Caco-2 (cell line): ENCODE data around the gene ARFGAP1. TPM values are rescaled to one million over a fixed set of nuclear protein-coding genes. Genes with fewer than 3 reads are reported as not detected.
"Not testable (repeated sequence)": the region's sequence is repeated elsewhere in the genome, so short reads cannot be mapped to it uniquely, and the experiment has no call there.

Experiments
- BruUV-seq: library from RNA; stranded (reverse); fragments of 400-500 nt; replicated peaks from 2 replicates; lab custom pipeline; 2021; lab: Mats Ljungman, UMichigan
- CTCF ChIA-PET: fragments of 300-600 bp; sonication (Branson Sonifier 250); formaldehyde crosslinking; loops from one replicate; lab custom pipeline; 2022; ENCODE audit warnings: antibody characterized with exemption; lab: Charles Lee
- POLR2A ChIA-PET: fragments of 300-600 bp; sonication (Branson Sonifier 250); formaldehyde crosslinking; loops from one replicate; lab custom pipeline; 2022; ENCODE audit warnings: antibody characterized with exemption; lab: Charles Lee
- DNase-seq, 2 experiments: peaks; one replicate each; pipeline versions ENCODE4 v3.0.0 to v3.0.0-alpha.2; 2020 to 2022
- H3K27me3 ChIP-seq: replicated peaks from 2 replicates; pipeline ENCODE4 v1.6.0; 2011; ENCODE audit warnings: low read length; ENCODE audit not compliant: control insufficient read depth, insufficient read depth
- H3K36me3 ChIP-seq: 2 replicates; pipeline ENCODE4 v1.5.1; 2011; ENCODE audit warnings: low read length; ENCODE audit not compliant: control insufficient read depth, insufficient read depth
- H3K4me1 ChIP-seq: fragments of 250-450 bp; sonication (Bioruptor Pico); 2 replicates; pipeline ENCODE4 v1.5.1; 2020; ENCODE audit warnings: mild to moderate bottlenecking
- H3K4me3 ChIP-seq: 2 replicates; pipeline ENCODE4 v1.5.1; 2011; ENCODE audit warnings: low read depth, mild to moderate bottlenecking, control low read depth, low read length
- H3K9me3 ChIP-seq: fragments of 250-450 bp; sonication (Bioruptor Pico); 2 replicates; pipeline ENCODE4 v1.5.1; 2020; ENCODE audit warnings: mild to moderate bottlenecking, moderate library complexity
- H3K27ac Mint-ChIP-seq: one replicate; pipeline ENCODE4 v1.8.0; 2022; ENCODE audit warnings: mixed read lengths; ENCODE audit not compliant: unreplicated experiment
- H3K27me3 Mint-ChIP-seq: one replicate; pipeline ENCODE4 v1.8.0; 2022; ENCODE audit warnings: mixed read lengths; ENCODE audit not compliant: insufficient read depth, unreplicated experiment
- H3K36me3 Mint-ChIP-seq: one replicate; pipeline ENCODE4 v1.8.0; 2022; ENCODE audit warnings: mild to moderate bottlenecking, mixed read lengths; ENCODE audit not compliant: insufficient read depth, unreplicated experiment
- H3K4me1 Mint-ChIP-seq: one replicate; pipeline ENCODE4 v1.8.0; 2022; ENCODE audit warnings: low read depth, mixed read lengths; ENCODE audit not compliant: unreplicated experiment
- H3K4me3 Mint-ChIP-seq: one replicate; pipeline ENCODE4 v1.8.0; 2022; ENCODE audit warnings: mild to moderate bottlenecking, moderate library complexity, mixed read lengths; ENCODE audit not compliant: unreplicated experiment
- H3K9me3 Mint-ChIP-seq: one replicate; pipeline ENCODE4 v1.8.0; 2022; ENCODE audit warnings: mixed read lengths; ENCODE audit not compliant: unreplicated experiment
- intact Hi-C: fragments of 100-400 bp; cut with micrococcal nuclease; formaldehyde crosslinking; loops from one replicate; pipeline ENCODE4 v1.10.0; 2022; ENCODE audit not compliant: unreplicated experiment
- total RNA-seq: library from RNA; stranded (reverse); gene quantifications from 2 replicates; pipeline ENCODE4 v1.2.3, GENCODE V29; 2022
- TF ChIP-seq, protein P1 (sequence below), 2 experiments: fragments of 200-600 bp in 1 of 2; IDR thresholded peaks; 1 replicate in 1 of 2; 2 replicates in 1 of 2; pipeline versions ENCODE4 v1.5.1 to v1.8.0; 2011 to 2022; ENCODE audit warnings: antibody characterized with exemption in 1 of 2, control low read depth in 1 of 2, inconsistent platforms in 1 of 2, low read depth in 1 of 2, low read length in 1 of 2, mild to moderate bottlenecking in 1 of 2, moderate library complexity in 1 of 2; ENCODE audit not compliant: insufficient read depth in 1 of 2, severe bottlenecking in 1 of 2, unreplicated experiment in 1 of 2

Gene ARFGAP1
- total RNA-seq, 1 experiment from 2014 or later = 275 TPM

- Mint-ChIP-seq H3K4me3 (no peak overlapping the region), H3K4me1 (no peaks in the 10 kb centered on the region), H3K27me3 (peaks cover 34% of the 10 kb centered on the region), H3K9me3 (peaks cover 14% of the 10 kb centered on the region), H3K36me3 (no peaks in the 10 kb centered on the region), H3K27ac (no peak overlapping the region)
- Histone ChIP-seq H3K36me3 (no peaks in the 10 kb centered on the region), H3K9me3 (peaks cover 24% of the 10 kb centered on the region), H3K4me1 (no peaks in the 10 kb centered on the region), H3K27me3 (no peaks in the 10 kb centered on the region; the same call in 1 of the 2 replicates), H3K4me3 (no peak overlapping the region)
- DNase-seq = no peak
- intact Hi-C loops = loop anchor here (10.0 kb wide), 1 partner anchor 182 kb away; no protein-coding TSS in a partner anchor
- POLR2A ChIA-PET = no interaction called here
- TF ChIP-seq, protein P1, sequence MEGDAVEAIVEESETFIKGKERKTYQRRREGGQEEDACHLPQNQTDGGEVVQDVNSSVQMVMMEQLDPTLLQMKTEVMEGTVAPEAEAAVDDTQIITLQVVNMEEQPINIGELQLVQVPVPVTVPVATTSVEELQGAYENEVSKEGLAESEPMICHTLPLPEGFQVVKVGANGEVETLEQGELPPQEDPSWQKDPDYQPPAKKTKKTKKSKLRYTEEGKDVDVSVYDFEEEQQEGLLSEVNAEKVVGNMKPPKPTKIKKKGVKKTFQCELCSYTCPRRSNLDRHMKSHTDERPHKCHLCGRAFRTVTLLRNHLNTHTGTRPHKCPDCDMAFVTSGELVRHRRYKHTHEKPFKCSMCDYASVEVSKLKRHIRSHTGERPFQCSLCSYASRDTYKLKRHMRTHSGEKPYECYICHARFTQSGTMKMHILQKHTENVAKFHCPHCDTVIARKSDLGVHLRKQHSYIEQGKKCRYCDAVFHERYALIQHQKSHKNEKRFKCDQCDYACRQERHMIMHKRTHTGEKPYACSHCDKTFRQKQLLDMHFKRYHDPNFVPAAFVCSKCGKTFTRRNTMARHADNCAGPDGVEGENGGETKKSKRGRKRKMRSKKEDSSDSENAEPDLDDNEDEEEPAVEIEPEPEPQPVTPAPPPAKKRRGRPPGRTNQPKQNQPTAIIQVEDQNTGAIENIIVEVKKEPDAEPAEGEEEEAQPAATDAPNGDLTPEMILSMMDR (IDR thresholded peaks at IDR 0.05; ENCODE audit: insufficient read depth in 1 of 2, low read depth in 1 of 2, low read length in 1 of 2, severe bottlenecking in 1 of 2, unreplicated experiment in 1 of 2) = no peak
- CTCF ChIA-PET = no interaction called here
- no TSS peak for BruUV-seq
Observed at GRCh38 chr20:63303095-63303666, 30.6 kb downstream of the ARFGAP1 start.

DNA sequence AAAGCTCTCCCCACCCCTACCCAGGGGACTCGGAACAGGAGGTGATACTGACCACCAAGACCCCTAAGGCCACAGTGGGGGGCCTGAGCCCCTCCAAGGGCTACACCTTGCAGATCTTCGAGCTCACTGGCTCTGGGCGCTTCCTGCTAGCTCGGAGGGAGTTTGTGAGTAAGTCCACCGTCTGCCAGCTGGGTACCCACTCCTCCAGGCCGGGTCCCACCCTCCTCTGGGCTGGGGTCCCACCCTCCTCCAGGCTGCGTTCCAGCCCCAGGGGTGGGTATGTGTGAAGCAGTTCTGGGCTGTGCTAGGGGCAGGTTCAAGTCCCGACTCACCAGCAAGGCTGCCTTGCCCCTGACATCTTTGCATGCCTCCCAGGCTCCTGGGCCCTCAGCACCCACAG is 32.8 kb downstream of the ARFGAP1 start:
- no peaks in the 10 kb centered on the region for H3K27me3 ChIP-seq
- no peaks in the 10 kb centered on the region for H3K4me1 ChIP-seq
- DNase-seq = no peak
- Mint-ChIP-seq H3K27me3 (peaks cover 19% of the 10 kb centered on the region), H3K4me1 (no peaks in the 10 kb centered on the region), H3K36me3 (no peaks in the 10 kb centered on the region), H3K9me3 (peaks cover 14% of the 10 kb centered on the region), H3K27ac (no peak overlapping the region), H3K4me3 (no peak overlapping the region)
- ChIA-PET CTCF (interaction anchor here (0.6 to 0.7 kb wide), 2 partner anchors 34 to 76 kb away, joined by 3 read pairs; no protein-coding TSS in a partner anchor), POLR2A (no interaction called here)
- intact Hi-C loops = loop anchor here (10.0 kb wide), 1 partner anchor 179 kb away; no protein-coding TSS in a partner anchor
- BruUV-seq = no TSS peak
- TF ChIP-seq, protein P1 (IDR thresholded peaks at IDR 0.05; ENCODE audit: insufficient read depth in 1 of 2, low read depth in 1 of 2, low read length in 1 of 2, severe bottlenecking in 1 of 2, unreplicated experiment in 1 of 2) = no peak
- H3K36me3 ChIP-seq = no peaks in the 10 kb centered on the region
- H3K9me3 ChIP-seq = peaks cover 14% of the 10 kb centered on the region
- H3K4me3 ChIP-seq = no peak overlapping the region

GRCh38 chr20:63305933-63306672 is 33.5 kb downstream of the ARFGAP1 start:
- H3K9me3 Mint-ChIP-seq, POLR2A ChIA-PET, H3K36me3 Mint-ChIP-seq, BruUV-seq, H3K27ac Mint-ChIP-seq, DNase-seq, H3K36me3 ChIP-seq, H3K4me1 Mint-ChIP-seq, H3K4me1 ChIP-seq, H3K9me3 ChIP-seq, H3K27me3 ChIP-seq, H3K4me3 Mint-ChIP-seq, H3K4me3 ChIP-seq: not testable (repeated sequence)
- CTCF ChIA-PET = interaction anchor here (0.6 to 0.7 kb wide), 2 partner anchors 34 to 75 kb away, joined by 3 read pairs; no protein-coding TSS in a partner anchor
- intact Hi-C loops = loop anchor here (10.0 kb wide), 1 partner anchor 179 kb away; no protein-coding TSS in a partner anchor
- peaks cover 16% of the 10 kb centered on the region for H3K27me3 Mint-ChIP-seq
